Mammary epithelial cell (primary cell): ENCODE measurements around the gene MAP4K4.

Experiments used
- CTCF ChIP-seq, 2 donors: IDR thresholded peaks in 1 of 2; conservative IDR thresholded peaks in 1 of 2; 2 replicates each; pipeline ENCODE4 v1.5.1; 2011 to 2012; ENCODE audit warnings: inconsistent platforms in 2 of 2, low read length in 2 of 2, mild to moderate bottlenecking in 2 of 2, control low read depth in 1 of 2, low read depth in 1 of 2; ENCODE audit not compliant: insufficient read depth in 1 of 2; ENCODE audit errors: extremely low read depth in 1 of 2
- EZH2 ChIP-seq: IDR thresholded peaks from 2 replicates; pipeline ENCODE4 v1.6.1; 2012; ENCODE audit warnings: low read length, inconsistent platforms, borderline replicate concordance

- TF ChIP-seq CTCF (conservative IDR thresholded peaks at IDR 0.05 in 1 of 2, IDR thresholded peaks at IDR 0.05 in 1 of 2; ENCODE audit: extremely low read depth in 1 of 2, insufficient read depth in 1 of 2, low read depth in 1 of 2, low read length in 2 of 2), result no peak
- no peak for TF ChIP-seq EZH2
Observed at GRCh38 chr2:101744832-101745231, 47.3 kb downstream of the MAP4K4 start.
